GM23338 (cell line): ENCODE results near the gene PTAFR.

Experiments used
- EZH2 ChIP-seq: fragments of 200-600 bp; sonication (generic); IDR thresholded peaks from one replicate; pipeline ENCODE4 v1.8.0; 2017; ENCODE audit warnings: antibody characterized with exemption, mild to moderate bottlenecking, low read depth; ENCODE audit not compliant: unreplicated experiment
- EZH2phosphoT487 ChIP-seq: fragments of 200-600 bp; sonication (generic); IDR thresholded peaks from one replicate; pipeline ENCODE4 v1.8.1; 2018; ENCODE audit warnings: antibody characterized with exemption; ENCODE audit not compliant: unreplicated experiment
- POLR2AphosphoS5 ChIP-seq: IDR thresholded peaks from 2 replicates; pipeline ENCODE4 v1.6.1; 2016; ENCODE audit warnings: antibody characterized with exemption, low read depth
- TF ChIP-seq, protein P1 (sequence below), 2 experiments: fragments of 200-600 bp in 1 of 2; sonication (generic) in 1 of 2; conservative IDR thresholded peaks; 2 replicates each; pipeline versions ENCODE4 v1.5.1 to v1.6.1; 2016 to 2017; ENCODE audit warnings: antibody characterized with exemption in 2 of 2, low read depth in 2 of 2, mild to moderate bottlenecking in 2 of 2, moderate library complexity in 1 of 2
- TF ChIP-seq, protein P2 (sequence below): IDR thresholded peaks from one replicate; pipeline ENCODE4 v1.6.1; 2018; ENCODE audit warnings: antibody characterized with exemption; ENCODE audit not compliant: unreplicated experiment
- TF ChIP-seq, protein P3 (sequence below): IDR thresholded peaks from 2 replicates; pipeline ENCODE4 v1.6.1; 2016; ENCODE audit warnings: antibody characterized with exemption

DNA sequence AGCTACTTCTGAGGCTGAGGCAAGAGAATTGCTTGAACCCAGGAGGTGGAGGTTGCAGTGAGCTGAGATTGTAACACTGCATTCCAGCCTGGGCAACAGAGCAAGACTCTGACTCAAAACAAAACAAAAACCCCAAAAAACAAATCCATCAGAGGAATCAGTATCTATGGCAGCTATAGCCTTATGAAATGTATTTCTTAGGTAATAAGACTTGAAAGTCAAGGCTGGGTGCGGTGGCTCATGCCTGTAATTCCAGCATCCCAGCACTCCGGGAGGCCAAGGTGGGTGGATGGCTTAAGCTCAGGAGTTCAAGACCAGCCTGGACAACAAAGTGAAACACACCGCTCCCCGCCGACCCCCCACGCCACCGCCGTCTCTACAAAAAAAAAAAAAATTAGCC is 56.9 kb downstream of the PTAFR start:
- TF ChIP-seq, protein P1, sequence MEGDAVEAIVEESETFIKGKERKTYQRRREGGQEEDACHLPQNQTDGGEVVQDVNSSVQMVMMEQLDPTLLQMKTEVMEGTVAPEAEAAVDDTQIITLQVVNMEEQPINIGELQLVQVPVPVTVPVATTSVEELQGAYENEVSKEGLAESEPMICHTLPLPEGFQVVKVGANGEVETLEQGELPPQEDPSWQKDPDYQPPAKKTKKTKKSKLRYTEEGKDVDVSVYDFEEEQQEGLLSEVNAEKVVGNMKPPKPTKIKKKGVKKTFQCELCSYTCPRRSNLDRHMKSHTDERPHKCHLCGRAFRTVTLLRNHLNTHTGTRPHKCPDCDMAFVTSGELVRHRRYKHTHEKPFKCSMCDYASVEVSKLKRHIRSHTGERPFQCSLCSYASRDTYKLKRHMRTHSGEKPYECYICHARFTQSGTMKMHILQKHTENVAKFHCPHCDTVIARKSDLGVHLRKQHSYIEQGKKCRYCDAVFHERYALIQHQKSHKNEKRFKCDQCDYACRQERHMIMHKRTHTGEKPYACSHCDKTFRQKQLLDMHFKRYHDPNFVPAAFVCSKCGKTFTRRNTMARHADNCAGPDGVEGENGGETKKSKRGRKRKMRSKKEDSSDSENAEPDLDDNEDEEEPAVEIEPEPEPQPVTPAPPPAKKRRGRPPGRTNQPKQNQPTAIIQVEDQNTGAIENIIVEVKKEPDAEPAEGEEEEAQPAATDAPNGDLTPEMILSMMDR (conservative IDR thresholded peaks at IDR 0.05; ENCODE audit: low read depth in 2 of 2) = no peak
- TF ChIP-seq POLR2AphosphoS5 = no peak
- TF ChIP-seq, protein P2, sequence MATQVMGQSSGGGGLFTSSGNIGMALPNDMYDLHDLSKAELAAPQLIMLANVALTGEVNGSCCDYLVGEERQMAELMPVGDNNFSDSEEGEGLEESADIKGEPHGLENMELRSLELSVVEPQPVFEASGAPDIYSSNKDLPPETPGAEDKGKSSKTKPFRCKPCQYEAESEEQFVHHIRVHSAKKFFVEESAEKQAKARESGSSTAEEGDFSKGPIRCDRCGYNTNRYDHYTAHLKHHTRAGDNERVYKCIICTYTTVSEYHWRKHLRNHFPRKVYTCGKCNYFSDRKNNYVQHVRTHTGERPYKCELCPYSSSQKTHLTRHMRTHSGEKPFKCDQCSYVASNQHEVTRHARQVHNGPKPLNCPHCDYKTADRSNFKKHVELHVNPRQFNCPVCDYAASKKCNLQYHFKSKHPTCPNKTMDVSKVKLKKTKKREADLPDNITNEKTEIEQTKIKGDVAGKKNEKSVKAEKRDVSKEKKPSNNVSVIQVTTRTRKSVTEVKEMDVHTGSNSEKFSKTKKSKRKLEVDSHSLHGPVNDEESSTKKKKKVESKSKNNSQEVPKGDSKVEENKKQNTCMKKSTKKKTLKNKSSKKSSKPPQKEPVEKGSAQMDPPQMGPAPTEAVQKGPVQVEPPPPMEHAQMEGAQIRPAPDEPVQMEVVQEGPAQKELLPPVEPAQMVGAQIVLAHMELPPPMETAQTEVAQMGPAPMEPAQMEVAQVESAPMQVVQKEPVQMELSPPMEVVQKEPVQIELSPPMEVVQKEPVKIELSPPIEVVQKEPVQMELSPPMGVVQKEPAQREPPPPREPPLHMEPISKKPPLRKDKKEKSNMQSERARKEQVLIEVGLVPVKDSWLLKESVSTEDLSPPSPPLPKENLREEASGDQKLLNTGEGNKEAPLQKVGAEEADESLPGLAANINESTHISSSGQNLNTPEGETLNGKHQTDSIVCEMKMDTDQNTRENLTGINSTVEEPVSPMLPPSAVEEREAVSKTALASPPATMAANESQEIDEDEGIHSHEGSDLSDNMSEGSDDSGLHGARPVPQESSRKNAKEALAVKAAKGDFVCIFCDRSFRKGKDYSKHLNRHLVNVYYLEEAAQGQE = no peak
- no peak for TF ChIP-seq EZH2
- TF ChIP-seq, protein P3, sequence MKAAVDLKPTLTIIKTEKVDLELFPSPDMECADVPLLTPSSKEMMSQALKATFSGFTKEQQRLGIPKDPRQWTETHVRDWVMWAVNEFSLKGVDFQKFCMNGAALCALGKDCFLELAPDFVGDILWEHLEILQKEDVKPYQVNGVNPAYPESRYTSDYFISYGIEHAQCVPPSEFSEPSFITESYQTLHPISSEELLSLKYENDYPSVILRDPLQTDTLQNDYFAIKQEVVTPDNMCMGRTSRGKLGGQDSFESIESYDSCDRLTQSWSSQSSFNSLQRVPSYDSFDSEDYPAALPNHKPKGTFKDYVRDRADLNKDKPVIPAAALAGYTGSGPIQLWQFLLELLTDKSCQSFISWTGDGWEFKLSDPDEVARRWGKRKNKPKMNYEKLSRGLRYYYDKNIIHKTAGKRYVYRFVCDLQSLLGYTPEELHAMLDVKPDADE = no peak
- TF ChIP-seq EZH2phosphoT487 = no peak
